GM18867 (cell line): Measurements from ENCODE around the gene PTGR1.
"Not testable (repeated sequence)": the region's sequence is repeated elsewhere in the genome, so short reads cannot be mapped to it uniquely, and the experiment has no call there.

ENCODE experiments used
- ATAC-seq: cut with Tn5 transposase; IDR thresholded peaks from one replicate; pipeline ENCODE4 v1.9.1; 2021; ENCODE audit warnings: mild to moderate bottlenecking, moderate library complexity; ENCODE audit not compliant: unreplicated experiment

Gene PTGR1

DNA sequence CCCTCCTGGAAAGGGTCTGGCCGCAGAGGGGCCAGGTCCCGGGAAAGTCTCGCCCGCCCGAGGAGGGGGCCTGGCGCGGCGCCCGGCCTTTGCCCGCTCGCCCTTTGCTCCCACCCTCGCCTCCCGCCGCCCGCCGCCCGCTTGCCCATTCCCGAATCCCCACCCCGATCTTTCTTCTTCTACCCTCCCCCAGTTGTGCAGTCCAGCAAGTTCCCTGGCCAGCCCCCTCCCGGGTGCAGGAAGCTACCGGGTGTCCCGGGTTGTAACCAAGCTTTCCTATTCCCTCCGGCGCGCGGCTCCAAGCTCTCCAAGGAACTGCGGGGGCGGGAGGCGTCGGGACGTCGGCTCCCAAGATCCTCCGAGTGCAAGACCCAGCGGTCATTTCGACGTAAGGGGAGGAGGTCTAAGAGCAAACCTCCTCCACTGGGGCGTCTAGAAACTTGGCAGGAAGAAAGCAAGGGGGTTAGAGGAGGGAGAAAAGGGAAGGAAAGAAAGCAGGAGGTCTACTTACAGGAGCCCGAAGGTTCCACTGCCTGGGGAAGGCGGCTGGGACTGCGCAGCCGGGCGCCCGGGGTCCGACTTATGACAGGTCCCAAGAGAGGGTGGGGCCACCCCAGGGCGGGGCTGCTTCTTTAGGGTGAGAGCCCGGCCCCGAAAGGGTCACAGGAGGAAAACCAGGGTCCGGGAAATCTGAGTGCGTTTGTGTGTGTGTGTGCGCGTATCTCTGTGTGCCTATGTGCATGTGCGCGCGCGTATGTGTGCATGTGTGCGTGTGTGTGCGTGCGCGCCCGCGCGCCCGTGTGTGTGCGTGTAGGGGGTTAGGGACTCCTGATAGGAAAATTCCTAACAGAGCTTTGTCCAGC is at the start of gene PTGR1:
Gene PTGR1 (minus strand): TSS at position 556 of the 863 bp plus-strand sequence. CDS start 2,225 bp downstream, outside the sequence.
- ATAC-seq, result no peak

DNA sequence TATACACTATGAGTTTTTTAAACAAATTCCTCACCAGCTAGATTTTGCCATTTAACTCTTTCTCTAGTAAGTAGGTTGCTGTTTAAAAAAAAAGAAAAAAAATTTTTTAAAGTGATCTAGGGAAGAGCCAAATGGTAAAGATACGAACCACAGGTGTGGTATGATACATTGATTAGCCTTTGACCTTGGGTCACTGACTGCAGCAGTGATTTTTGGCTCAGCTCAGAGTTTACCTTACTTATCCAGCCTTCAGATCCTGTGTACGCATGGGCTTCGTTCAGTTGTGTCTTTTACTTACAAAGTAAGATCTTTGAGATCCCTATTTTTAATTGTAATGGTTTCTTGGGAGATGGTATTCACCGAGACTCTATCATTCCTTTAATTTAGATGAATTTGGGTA is 49.6 kb upstream of the PTGR1 start:
- ATAC-seq, result no peak

DNA sequence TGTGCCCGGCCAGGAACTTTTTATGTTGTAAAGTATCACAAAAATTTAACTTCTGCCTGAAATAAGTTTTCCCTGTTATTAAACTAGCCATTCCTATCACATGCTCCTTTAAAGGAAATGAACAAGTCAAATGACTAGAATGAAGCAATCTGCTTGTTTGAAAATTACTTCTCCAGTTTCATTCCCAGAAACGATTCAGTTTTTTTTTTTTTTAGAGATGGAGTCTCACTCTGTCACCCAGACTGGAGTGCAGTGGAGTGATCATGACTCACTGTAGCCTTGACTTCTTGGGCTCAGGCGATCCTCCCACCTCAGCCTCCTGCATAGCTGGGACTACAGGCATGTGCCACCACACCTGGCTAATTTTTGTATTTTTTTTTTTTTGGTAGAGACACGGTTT is 48.6 kb upstream of the PTGR1 start:
- no peak for ATAC-seq

DNA sequence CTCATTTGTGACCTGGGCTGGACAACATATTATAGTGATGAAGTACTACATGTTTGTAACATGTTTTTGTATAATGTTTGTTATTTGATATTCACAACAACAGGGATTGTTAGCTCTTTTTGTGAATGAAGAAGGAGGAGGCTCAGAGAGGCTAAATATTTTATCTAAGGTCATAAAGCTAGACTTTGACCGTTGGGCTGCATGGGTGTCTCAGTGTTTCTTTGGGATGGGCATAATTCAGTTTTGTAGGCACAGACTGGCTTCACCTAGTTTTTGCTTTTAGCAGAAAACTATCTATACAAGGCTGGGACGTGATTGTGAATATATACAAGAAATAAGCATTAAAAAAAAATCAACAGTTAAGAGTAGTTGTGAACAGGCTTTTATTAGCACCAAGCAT is 47.0 kb upstream of the PTGR1 start:
- ATAC-seq, result no peak

DNA sequence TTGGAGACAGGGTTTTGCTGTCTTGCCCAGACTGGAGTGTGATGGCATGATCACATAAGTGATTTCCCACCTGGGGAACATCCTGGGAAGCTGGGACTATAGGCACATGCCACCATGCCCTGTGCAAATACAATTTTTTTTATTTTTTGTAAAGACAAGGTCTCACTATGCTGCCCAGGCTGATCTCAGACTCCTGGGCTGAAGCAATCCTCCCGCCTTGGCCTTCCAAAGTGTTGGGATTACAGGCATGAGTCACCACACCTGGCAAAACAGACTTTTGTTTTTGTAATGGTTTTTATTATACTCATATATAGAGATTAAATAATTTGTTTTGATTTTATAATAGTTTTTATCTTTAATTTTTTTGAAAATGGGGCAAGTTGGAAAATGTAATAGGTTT is 46.4 kb upstream of the PTGR1 start:
- ATAC-seq, result no peak

DNA sequence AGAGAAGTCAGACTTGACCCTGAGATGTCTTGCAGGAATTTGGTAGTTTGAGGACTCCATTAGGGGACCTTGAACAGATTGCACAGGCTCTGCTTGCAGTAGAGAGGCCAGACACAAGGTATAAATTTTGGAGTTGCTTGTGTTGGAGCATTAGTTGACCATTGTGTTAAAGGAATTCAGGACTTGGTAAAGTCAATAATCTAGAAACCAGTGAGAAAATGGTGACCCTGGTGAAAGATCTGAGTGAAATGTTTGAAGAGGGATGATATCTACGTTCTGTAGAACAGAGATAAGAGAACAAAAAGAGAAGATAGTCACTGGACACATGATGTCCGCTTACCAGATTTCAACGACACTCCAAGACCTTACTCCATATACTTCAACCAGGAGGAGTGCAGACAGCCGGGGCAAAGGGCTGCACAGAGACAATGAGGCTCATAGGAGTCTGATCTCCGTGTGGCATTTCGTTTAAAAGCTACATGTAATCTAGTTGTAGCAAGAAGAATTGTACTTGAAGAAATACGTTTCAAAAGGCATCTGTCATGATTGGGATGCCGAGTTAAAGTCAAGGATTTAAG is 44.8 kb upstream of the PTGR1 start:
- no peak for ATAC-seq

DNA sequence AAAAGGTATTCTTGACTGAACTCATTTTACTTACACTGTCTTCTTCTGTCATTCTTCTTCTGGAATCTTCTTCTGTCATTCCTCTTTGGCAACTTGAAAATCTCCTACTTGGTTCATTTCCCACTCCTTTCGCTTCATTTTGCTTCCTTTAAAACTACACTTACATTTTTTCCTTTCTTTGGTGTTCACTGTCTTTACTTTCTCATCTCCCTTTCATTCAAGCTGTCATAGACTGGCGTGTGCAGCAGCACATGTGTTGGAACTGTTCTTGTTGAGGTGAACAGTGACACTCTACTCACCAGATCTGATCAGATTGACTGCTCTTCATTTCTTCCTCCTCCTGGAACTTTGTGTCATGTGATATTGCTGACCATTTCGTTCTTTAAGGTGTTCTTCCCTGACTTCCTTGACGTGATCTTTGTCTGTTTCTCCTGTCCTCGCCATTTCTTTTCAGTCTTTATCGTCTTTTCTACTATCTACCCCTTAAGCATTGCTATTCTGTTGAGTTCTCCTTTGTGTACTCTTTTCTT is 38.0 kb upstream of the PTGR1 start:
- ATAC-seq, result no peak

DNA sequence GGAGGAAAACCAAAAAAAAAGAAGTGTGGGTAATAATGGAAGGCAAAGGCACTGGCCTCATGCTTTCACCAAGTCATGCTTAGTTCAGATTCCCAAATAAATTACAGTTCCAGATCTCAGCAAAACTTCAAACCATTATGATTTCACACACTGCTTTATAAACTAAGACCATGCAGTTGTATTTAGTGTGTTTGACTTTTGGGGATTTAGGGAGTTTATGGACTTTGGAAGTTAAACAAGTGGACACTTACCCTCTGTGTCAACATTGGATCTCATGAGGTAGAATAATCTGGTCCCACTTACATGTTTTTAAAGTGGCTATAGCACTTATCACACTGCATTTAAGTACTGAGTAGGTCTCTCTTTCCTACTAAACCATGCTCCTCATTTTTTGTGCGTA is 35.4 kb upstream of the PTGR1 start:
- no peak for ATAC-seq

DNA sequence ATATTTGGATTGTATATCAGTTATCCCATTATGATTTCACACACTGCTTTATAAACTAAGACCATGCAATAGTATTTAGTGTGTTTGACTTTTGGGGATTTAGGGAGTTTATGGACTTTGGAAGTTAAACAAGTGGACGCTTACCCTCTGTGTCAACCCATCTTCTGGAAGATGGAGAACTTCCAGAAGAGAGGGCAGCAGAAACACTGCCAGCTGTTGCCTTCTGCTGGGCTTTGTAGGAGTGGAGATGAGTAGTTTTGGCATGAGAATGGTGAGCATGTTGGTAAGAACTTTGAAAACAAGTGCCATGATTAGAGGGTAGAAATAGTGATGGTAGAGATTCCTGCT is 33.9 kb upstream of the PTGR1 start:
- no peak for ATAC-seq

DNA sequence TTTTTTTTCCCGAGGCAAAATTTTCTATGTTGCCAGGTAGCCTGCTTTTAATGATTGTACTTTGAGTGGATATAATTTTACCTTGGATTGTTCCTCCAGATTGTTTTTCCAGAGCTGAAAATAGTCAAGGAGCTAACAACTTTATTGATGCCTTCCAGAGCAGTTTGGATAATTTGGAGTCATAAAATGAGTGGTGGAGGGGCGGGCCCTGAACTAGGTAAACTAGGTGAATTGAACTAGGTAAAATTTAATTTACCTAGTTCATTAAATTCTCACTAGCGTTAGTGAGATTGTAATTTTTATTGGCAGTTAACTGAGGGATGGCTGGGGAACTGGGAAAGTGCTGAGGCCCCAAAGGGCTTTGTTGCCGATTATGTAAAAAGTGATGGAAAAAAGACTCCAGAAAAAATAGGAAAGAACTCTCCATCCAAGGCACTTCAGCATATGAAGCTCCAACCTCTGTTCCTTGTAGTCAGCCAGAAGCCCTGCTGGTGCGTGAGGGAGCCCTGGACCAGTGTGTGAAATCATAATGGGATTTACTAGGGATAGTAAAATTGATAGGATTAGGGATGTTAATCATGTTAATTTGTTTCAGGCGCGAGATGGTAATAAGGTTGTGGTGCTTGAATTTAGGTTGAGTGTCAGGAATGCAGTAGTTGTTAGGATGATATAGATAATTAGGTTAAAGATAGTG is 33.4 kb upstream of the PTGR1 start:
- no peak for ATAC-seq

DNA sequence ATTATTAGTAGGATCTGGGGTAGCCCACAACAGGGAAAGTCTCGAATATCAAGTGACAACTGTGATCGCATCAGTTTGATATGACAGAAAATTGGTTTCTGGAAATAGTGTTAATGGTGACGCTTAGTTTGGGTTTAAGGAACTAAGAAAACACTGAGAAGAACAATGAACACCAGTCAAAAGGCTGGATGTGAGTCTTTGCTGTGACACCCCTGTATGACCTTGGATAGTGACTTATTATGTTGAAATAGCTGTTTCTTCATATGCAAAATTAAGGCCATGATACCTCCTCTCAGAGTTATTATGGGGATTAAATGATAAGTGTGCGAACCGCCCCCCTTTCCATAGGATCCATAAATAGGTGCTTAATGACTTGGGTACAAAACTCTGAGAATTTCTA is 32.6 kb upstream of the PTGR1 start:
- ATAC-seq, result no peak

DNA sequence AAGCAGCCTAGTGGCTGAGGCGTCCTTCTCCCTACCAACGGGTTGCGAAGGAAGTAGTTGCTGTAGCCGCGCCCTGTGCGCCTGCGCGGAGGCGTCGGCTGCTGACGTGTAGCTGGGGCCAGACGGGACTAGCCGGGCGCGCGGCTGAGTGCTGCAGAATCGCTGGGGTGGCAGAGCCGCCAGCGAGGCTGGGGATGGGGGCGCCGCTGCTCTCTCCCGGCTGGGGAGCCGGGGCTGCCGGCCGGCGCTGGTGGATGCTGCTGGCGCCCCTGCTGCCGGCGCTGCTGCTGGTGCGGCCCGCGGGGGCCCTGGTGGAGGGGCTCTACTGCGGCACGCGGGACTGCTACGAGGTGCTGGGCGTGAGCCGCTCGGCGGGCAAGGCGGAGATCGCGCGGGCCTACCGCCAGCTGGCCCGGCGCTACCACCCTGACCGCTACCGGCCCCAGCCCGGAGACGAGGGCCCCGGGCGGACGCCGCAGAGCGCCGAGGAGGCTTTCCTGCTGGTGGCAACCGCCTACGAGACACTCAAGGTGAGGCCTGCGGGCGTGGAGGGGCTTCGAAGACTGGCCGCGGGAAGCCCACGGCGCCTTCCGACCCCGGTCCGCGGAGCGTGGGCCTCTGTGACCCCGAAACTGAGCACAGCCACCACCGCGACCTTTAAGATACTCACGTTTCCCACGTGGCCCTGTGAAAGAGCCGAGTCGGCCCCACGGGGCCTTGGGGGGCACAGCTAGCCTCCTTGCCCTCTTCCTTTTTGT is 31.9 kb upstream of the PTGR1 start, which contains the start of gene DNAJC25:
Gene DNAJC25 (plus strand): TSS at position 121 of the 758 bp plus-strand sequence. CDS start 74 bp downstream, at position 195.
- ATAC-seq, result peak; percentile 97

DNA sequence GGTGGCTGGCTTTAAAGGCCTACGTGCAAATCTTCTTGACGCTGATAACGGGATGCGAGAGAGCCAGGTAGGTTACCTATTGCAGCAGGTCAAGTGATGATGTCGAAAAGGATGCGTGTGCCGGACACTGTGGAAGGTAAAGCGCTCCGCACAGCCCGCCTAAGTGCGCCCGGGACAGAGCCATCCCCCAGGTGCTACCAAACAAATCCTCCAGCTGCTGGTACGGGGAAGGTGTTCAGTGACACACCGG is 31.4 kb upstream of the PTGR1 start:
- ATAC-seq, result no peak

DNA sequence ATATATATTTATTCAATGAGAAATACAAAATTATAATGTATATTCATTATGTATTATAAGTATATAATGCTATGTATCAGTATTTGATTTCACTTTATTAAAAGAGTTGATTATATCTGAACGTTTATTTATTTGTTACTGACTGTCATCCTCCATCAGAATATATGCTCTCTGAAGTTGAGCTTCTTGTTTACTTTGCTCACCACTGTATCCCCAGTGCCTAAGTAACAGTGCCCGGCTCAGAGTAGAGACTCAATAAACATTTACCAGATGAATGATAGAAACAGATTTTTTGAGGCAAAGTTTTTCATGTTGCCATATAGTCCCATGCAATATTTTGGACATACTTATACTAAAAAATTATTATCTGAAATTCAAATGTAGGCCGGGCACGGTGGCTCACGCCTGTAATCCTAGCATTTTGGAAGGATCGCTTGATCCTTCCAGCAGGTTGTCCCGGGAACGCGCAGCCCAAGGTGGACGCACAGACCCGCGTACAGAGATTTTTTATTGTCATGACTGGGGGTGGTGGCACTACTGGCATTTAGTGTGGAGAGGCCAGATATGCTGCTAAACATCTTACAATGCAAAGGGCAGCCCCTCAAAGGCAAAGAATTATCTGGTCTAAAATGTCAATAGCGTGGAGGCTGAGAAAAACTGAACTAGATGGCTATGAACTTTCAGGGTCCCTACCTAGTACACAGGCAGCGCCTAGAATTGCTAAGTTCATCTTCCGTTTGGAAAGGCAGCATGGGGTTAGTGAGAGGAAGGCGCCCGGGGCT is 30.9 kb upstream of the PTGR1 start:
- peak; percentile 27 for ATAC-seq

DNA sequence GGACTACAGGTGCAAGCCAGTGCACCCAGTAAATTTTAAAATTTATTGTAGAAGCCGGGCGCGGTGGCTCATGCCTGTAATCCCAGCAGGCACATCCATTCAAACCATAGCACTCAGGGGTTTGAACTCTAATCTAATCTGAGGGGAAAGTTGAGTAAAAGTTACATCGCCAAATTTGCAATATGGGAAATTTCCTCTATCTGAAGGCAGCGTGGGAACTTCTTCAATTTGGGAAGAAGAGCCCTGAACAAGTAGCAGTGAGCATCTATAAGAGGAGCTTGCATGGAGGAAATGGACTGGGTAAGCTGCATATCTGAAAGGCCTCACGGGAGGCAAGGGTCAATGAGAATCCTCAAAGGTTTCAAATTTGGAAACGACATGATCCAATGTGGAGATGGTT is 29.0 kb upstream of the PTGR1 start:
- no peak for ATAC-seq

DNA sequence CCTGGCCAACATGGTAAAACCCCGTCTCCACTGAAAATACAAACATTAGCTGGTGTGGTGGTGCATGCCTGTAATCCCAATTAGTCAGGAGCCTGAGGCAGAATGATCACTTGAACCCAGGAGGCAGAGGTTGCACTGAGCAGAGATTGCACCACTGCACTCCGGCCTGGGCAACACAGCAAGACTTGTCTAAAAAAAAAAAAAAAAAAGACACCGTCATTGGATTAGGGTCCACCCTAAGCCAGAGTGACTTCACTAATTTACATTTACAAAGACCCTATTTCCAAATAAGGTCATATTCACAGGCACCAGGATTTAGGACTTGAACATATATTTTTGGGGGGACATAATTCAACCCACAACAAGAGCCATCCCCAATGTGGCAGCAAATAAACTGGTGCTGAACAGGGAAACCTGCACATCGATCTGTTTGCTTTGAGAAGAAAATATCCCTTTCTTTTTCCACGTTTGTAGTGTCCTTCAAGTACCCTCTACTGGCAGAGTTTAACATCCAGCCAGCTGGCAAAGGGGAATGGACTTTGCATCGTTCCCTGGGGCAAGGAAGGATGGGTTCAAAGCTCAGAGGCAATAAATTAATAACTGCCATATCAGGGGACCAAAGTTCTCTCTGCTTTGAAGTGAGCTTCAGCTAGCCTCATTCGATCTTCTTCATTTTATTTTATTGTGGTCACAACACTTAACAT is 28.0 kb upstream of the PTGR1 start:
- ATAC-seq, result no peak

DNA sequence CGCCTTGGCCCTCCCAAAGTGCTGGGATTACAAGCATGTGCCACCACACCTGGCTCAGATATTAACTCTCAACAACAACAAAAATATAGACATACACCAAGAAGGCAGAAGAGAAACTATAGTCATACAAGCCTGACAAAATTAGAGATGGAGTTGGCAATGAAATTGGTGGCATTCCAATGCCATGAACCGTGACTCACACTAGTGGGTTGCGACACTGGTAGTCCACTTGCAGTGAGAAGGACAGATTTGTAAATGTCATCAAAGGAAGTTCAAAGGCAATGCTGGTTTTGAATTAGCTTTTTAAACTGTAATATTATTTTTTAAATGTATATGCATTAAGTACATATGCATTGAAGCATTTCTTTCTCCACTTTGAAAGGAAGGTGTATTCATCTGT is 23.2 kb upstream of the PTGR1 start:
- no peak for ATAC-seq

DNA sequence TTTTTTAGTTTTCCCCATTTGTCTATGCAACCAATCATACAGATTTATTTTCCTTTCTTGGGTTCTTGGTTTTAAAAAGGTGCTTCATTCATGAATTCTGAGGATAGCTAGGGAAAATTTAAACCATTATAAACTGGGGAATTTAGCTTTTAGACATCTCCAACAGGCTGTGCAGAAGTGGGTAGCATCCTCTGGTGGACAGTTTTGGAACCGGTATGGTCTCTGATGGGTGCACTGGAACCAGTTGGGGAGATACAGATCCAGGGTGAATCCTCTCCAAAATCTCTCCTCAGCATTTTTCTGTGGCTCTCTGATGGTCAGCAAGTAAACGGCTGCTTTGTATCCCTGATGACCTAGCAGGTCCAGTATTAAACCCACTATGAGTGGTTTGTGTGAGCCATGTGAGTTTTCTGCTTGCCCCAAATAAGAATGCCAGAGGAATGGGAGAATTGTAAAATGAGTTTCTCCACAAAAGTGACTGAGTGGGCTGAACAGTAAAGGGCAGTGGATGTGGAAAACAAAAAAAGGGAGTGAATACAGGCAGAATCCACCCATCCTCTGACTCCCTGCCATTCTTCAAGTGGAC is 22.5 kb upstream of the PTGR1 start:
- peak; percentile 59 for ATAC-seq

DNA sequence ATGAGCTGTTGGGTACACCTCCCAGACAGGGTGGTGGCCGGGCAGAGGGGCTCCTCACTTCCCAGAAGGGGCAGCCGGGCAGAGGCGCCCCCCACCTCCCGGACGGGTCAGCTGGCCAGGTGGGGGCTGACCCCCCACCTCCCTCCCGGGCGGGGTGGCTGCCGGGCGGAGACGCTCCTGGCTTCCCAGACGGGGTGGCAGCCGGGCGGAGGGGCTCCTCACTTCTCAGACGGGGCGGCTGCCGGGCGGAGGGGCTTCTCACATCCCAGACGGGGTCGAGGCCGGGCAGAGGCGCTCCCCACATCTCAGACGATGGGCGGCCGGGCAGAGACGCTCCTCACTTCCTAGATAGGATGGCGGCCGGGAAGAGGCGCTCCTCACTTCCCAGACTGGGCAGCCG is 17.9 kb upstream of the PTGR1 start:
- ATAC-seq, result not testable (repeated sequence)

DNA sequence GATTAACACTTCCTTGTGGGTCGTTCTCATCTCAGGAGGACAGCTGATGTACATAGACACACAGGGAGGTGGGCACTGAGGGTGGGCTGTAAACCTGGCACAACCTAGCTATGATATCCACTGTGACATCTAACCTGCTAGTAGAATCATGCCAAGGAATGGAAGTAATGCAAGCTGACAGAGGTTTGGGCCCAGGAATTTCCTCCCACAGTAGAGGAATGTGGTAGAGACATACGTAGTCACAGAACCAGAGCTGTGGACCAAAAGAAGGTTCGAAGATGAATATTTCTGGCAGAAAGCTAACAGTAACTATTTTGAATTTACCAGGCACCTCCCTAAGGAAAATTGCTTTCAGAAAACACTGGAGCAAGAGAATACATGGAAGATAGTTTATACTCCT is 16.5 kb upstream of the PTGR1 start:
- ATAC-seq, result no peak
